Esophagus (tissue), 2 donors: ENCODE data around the gene PLCB4. TPM values are rescaled to one million over a fixed set of nuclear protein-coding genes. Genes with fewer than 3 reads are reported as not detected.

Source experiments
- H3K27ac ChIP-seq, 2 donors: one replicate each; pipeline ENCODE4 v1.5.1; 2013; ENCODE audit warnings: low read depth in 2 of 2, mild to moderate bottlenecking in 2 of 2, inconsistent platforms in 1 of 2, low read length in 1 of 2, moderate library complexity in 1 of 2
- H3K27me3 ChIP-seq, 2 donors: one replicate each; pipeline ENCODE4 v1.6.1; 2013; ENCODE audit warnings: low read length in 2 of 2, control low read depth in 1 of 2, mild to moderate bottlenecking in 1 of 2; ENCODE audit not compliant: insufficient read depth in 2 of 2, control insufficient read depth in 1 of 2
- H3K36me3 ChIP-seq, 2 donors: one replicate each; pipeline ENCODE4 v1.6.1; 2013; ENCODE audit warnings: low read length in 1 of 2; ENCODE audit not compliant: control insufficient read depth in 2 of 2, insufficient read depth in 2 of 2
- H3K4me1 ChIP-seq, 2 donors: one replicate each; pipeline ENCODE4 v1.6.1; 2013; ENCODE audit warnings: low read length in 1 of 2; ENCODE audit not compliant: control insufficient read depth in 2 of 2, insufficient read depth in 2 of 2
- H3K4me3 ChIP-seq, 2 donors: one replicate each; pipeline ENCODE4 v1.5.1; 2013; ENCODE audit warnings: low read length in 2 of 2, mild to moderate bottlenecking in 2 of 2, low read depth in 1 of 2, moderate library complexity in 1 of 2
- H3K9me3 ChIP-seq, 2 donors: one replicate each; pipeline ENCODE4 v1.6.1; 2013; ENCODE audit warnings: mild to moderate bottlenecking in 2 of 2, low read depth in 1 of 2, low read length in 1 of 2, moderate library complexity in 1 of 2; ENCODE audit not compliant: control insufficient read depth in 2 of 2, insufficient read depth in 1 of 2
- WGBS, 2 donors: extraction: QIAGEN DNeasy Blood & Tissue Kit; methylation state at CpG; one replicate each; pipeline ENCODE4 v1.1.7; 2013; 5-methylcytosine and 5-hydroxymethylcytosine counted together
- polyA plus RNA-seq, 2 donors: library from polyadenylated mRNA; stranded (reverse); fragments of 200-250 nt; gene quantifications; one replicate each; pipeline ENCODE4 v1.2.3, GENCODE V29; 2013
- donor health status: healthy with polysubstance abuse.
- donor health status: Bipolar disorder and iron deficiency.

Gene PLCB4
- polyA plus RNA-seq, 2 donors = 1.9 to 2.2 TPM

DNA sequence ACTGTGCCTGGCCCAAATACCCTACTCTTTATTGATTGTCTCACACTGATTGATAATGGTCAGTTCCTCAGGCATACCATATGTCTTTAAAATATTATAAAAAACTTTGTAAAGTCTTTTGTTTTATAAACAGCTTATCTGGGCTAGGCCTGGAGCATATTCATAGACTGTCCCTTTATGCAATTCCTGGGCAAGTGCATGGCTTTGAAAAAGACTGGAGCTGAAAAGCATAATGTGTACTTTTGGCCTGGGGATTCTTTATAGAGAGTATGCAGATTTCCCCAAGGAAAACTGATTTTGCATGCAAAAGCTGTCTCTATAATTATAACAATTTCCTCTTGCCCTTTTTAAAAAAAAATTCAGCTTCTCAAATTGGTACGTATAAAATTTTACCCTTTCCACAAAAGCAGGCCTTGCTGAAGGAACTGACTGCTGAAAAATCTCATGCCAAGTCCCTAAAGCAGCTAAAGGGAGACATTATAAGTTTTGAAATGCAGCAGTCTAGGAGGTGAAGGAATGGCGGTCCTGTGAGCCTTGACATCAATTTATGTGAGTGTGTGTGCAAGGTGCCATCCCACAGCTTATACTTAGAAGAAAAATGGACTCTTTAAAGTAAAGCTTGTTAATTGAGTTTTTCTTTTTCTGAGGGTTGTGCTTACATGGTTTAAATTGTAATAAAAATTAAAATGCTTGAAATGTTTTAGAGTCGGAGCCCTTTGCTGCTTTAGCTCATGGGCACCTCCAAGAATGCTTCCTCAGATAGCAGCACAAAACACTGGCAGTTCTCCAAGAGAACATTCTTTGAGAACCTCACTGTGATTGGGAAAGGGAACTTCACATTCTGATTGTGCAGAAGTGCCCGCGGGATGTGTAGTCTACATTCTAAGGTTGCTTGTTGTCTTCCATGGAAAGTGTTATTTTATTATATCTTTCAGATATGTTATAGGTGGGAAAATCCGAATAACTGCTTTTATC, 43.9 kb downstream of the PLCB4 start:
- no peaks in the 10 kb centered on the region for H3K9me3 ChIP-seq
- H3K4me1 ChIP-seq = no peaks in the 10 kb centered on the region
- H3K27ac ChIP-seq = no peak overlapping the region
- no peaks in the 10 kb centered on the region for H3K27me3 ChIP-seq
- WGBS, 2 donors = 62 to 72% methylated on average over 6 of the region's 6 CpGs
- no peaks in the 10 kb centered on the region for H3K36me3 ChIP-seq
- H3K4me3 ChIP-seq = no peak overlapping the region

DNA sequence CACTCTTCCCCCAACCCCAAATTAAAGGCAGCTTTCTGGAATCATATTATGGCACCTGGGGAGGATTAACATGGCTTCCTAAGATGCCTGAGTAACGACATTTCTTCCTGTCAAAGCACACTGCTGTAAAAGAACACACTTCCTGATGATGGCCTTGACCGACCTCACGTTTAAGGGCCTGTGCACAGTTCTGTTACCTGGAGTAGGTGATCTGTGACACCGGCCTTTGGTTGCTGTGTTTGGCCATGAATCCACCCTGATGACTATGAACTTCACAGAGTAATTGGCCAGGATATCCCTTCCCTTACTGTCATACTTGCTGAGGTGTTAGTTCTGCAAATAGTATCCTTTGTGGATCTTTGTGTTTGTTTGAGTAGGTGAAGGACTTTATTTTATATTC, 45.8 kb downstream of the PLCB4 start:
- Histone ChIP-seq H3K36me3 (no peaks in the 10 kb centered on the region), H3K4me3 (no peak overlapping the region), H3K27me3 (no peaks in the 10 kb centered on the region), H3K27ac (no peak overlapping the region), H3K4me1 (no peaks in the 10 kb centered on the region), H3K9me3 (no peaks in the 10 kb centered on the region)
- WGBS, 2 donors = 78 to 80% methylated on average over 4 of the region's 4 CpGs

DNA sequence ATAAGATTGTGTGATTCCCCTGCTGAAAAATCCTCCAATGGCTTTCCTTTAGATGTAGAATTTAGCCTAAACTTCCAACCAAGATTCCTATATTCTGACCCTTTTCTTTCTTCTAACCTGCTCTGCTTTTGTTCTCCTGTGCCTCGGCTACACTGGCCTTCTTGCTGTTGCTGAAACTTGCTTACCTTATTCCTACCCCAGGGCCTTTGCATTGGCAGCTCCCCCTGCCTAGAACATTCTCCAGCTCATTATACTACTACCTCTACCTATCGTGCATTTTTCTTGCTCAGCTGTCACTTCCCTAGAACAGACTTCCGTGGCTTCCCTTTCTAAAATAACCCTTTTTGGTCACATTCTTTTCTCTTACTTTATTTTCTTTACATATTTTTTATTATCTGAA, 48.7 kb downstream of the PLCB4 start:
- Histone ChIP-seq H3K27me3 (no peaks in the 10 kb centered on the region), H3K4me1 (no peaks in the 10 kb centered on the region), H3K9me3 (no peaks in the 10 kb centered on the region), H3K36me3 (no peaks in the 10 kb centered on the region), H3K4me3 (no peak overlapping the region), H3K27ac (no peak overlapping the region)
- WGBS, 2 donors = 84% methylated on average over 3 of the region's 3 CpGs

DNA sequence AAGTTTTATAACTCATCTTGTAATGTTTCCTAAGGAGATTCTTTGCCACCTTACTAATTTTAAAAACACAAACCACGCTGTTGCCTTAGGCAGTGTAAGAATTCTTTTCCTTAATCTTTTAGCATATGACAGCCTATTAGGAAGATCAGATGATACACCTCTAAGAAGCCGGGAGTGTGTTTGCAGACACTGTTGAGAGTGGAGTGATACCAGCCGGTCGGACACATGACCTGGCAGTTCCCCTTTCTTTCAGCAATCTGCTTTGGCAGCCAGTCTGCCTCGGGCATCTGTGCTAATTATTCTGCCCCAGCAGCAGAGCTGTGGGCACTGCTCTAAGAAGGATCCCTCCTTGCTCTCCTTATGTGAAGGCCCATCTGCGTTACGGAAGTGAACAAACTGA, 50.9 kb downstream of the PLCB4 start:
- Histone ChIP-seq H3K4me3 (no peak overlapping the region), H3K27ac (no peak overlapping the region), H3K9me3 (no peaks in the 10 kb centered on the region), H3K4me1 (no peaks in the 10 kb centered on the region), H3K36me3 (no peaks in the 10 kb centered on the region), H3K27me3 (no peaks in the 10 kb centered on the region)
- 31 to 44% methylated on average over 7 of the region's 7 CpGs for WGBS, 2 donors

DNA sequence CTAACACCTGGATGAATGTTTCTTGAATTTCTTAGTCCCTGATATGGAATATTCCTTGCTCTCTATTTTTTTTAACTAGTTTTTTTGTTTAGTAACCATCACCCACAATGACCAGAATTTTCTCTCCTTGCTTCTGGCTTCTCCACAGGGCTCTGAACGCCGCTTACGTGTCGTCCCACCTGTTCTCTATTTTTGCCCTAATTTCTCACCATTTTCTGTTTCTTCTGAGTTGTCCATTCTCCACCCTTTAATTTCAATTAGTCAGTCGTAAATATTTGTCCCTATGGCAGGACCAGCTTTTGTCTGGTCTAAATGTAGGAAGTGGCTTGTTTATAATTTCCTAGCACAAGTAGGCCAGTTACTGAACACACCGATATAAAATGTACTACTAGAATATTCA, 52.3 kb downstream of the PLCB4 start:
- Histone ChIP-seq H3K27me3 (no peaks in the 10 kb centered on the region), H3K4me1 (no peaks in the 10 kb centered on the region), H3K4me3 (no peak overlapping the region), H3K36me3 (no peaks in the 10 kb centered on the region), H3K27ac (no peak overlapping the region), H3K9me3 (no peaks in the 10 kb centered on the region)
- 79 to 82% methylated on average over 6 of the region's 6 CpGs for WGBS, 2 donors

DNA sequence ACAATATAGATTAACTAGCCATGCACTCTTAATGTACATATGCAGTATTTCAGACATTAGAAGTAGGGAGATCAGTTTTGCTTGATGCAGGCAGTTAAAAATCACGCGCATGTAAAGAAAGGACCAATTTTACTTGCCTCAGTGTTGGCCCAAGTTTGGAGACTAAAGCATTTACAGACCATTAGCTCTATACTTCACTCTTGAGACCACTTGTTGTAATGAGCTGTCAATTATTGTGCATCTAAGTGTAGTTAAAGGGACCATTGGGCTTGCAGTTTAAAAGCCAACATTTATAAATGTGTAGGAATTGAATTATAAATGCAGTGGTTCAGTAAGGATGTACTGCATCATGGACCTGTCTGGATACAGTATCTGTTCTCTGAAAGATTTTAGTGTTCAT, 53.7 kb downstream of the PLCB4 start:
- H3K4me1 ChIP-seq = no peaks in the 10 kb centered on the region
- H3K27me3 ChIP-seq = no peaks in the 10 kb centered on the region
- H3K36me3 ChIP-seq = no peaks in the 10 kb centered on the region
- no peaks in the 10 kb centered on the region for H3K9me3 ChIP-seq
- WGBS, 2 donors = 99 to 100% methylated on average over 2 of the region's 2 CpGs
- no peak overlapping the region for H3K4me3 ChIP-seq
- no peak overlapping the region for H3K27ac ChIP-seq

DNA sequence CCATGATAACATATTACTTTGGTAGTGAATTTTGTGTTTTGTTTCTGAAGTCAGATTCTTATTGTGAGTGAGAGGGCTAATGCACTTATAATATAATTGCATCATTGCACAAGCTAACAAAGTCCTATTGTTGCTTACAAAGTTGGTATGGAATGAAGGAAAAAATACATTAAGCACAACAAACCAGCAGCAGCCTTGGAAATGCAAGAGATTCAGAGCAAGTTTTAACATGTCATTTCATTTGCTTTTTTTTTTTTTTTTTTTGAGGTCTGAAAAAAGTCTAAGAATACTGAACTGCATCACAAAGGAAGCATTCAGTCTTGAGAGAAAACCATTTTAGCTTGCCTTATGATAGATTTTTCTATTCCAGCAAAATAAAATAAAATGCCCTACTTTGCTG, 57.6 kb downstream of the PLCB4 start:
- no peaks in the 10 kb centered on the region for H3K4me1 ChIP-seq
- H3K9me3 ChIP-seq = no peaks in the 10 kb centered on the region

DNA sequence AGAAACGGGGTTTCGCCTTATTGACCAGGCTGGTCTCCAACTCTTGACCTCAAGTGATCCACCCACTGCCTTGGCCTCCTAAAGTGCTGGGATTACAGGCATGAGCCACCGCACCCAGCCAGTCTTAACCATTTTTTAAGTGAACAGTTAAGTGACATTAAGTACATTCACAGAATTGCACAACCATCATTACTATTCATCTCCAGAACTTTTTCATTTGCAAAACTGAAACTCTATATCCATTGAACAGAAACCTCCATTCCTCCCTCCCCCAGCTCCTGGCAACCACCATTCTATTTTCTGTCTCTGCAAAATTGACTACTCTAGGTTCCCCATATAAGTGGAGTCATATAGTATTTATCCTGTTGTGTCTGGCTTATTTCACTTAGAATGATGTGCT, 59.7 kb downstream of the PLCB4 start:
- H3K27ac ChIP-seq = no peak overlapping the region
- no peaks in the 10 kb centered on the region for H3K4me1 ChIP-seq
- WGBS, 2 donors = 83 to 97% methylated on average over 3 of the region's 3 CpGs
- no peaks in the 10 kb centered on the region for H3K27me3 ChIP-seq
- no peak overlapping the region for H3K4me3 ChIP-seq
- no peaks in the 10 kb centered on the region for H3K36me3 ChIP-seq
- H3K9me3 ChIP-seq = no peaks in the 10 kb centered on the region

More for the DNA sequence above, 57.6 kb downstream of the PLCB4 start:
- no peak overlapping the region for H3K27ac ChIP-seq
- no peaks in the 10 kb centered on the region for H3K36me3 ChIP-seq
- H3K4me3 ChIP-seq = no peak overlapping the region
- H3K27me3 ChIP-seq = no peaks in the 10 kb centered on the region

DNA sequence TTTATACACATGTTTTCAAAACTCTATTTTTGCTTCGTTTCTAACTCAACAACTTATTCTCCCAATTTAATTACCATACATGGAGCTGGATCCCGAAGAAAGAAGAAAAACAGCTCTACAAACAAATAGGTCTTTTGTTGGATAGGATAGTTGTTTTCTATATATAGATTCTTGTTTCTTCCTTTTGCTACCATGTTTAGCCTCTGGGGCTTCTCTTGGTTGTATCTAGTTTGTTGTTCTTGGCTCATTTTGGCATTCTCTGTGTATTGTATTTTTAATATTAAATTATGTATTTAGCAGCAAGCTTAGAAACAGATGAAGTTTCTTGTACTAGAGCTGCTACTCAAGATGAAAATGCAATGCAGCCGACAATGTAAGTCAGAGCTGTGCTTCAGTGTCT, 60.9 kb downstream of the PLCB4 start:
- H3K9me3 ChIP-seq = no peaks in the 10 kb centered on the region
- 46 to 64% methylated on average over 3 of the region's 3 CpGs for WGBS, 2 donors
- no peaks in the 10 kb centered on the region for H3K27me3 ChIP-seq
- H3K36me3 ChIP-seq = no peaks in the 10 kb centered on the region
- H3K4me1 ChIP-seq = no peaks in the 10 kb centered on the region
- H3K4me3 ChIP-seq = no peak overlapping the region
- H3K27ac ChIP-seq = no peak overlapping the region

DNA sequence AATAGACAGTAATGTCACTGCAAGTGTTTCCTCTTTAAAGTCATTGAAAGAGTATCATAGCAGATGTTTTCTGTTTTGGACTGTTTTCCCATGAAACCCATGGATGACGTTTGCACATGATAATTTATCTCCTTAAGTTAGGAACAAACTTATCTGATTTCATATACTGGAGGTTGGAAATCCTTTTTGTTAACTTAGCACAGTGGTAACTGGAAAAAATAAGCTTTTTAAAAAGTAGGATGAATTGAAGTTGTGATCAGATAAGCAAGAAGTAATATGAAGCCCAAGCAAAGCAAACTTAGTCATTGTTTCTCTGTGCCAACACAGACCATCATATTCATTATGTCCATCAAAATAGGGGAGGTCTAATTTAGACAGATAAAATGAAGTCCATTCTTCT, 61.6 kb downstream of the PLCB4 start:
- Histone ChIP-seq H3K27ac (no peak overlapping the region), H3K4me1 (no peaks in the 10 kb centered on the region), H3K9me3 (no peaks in the 10 kb centered on the region), H3K4me3 (no peak overlapping the region), H3K27me3 (no peaks in the 10 kb centered on the region), H3K36me3 (no peaks in the 10 kb centered on the region)
- WGBS, 2 donors = 24% methylated on average over 1 of the region's 1 CpG
